GM19099 (cell line): ENCODE data around the gene LPIN2.

Source experiments
- POLR2A ChIP-seq: IDR thresholded peaks from 3 replicates; pipeline ENCODE4 v1.6.1; 2011; ENCODE audit warnings: low read depth; ENCODE audit not compliant: insufficient read length; ENCODE audit errors: extremely low read depth

LPIN2 gene

GRCh38 chr18:3025544-3025943 is 12.6 kb upstream of the LPIN2 start:
- no peak for TF ChIP-seq POLR2A

GRCh38 chr18:3016585-3017297 is 3.8 kb upstream of the LPIN2 start:
- TF ChIP-seq POLR2A, result no peak

GRCh38 chr18:3015851-3016250 is 2.9 kb upstream of the LPIN2 start:
- no peak for TF ChIP-seq POLR2A

GRCh38 chr18:3015204-3015592 is 2.3 kb upstream of the LPIN2 start:
- no peak for TF ChIP-seq POLR2A

- TF ChIP-seq POLR2A, result no peak
Measured at GRCh38 chr18:3014503-3015203, 1.7 kb upstream of the LPIN2 start.

- no peak for TF ChIP-seq POLR2A
Measured at GRCh38 chr18:3012136-3013023, 564 bp downstream of the LPIN2 start.

- no peak for TF ChIP-seq POLR2A
Measured at GRCh38 chr18:3010086-3010485, 2.9 kb downstream of the LPIN2 start.

GRCh38 chr18:3008541-3008940 is 4.4 kb downstream of the LPIN2 start:
- TF ChIP-seq POLR2A, result no peak

GRCh38 chr18:3007491-3007890 is 5.5 kb downstream of the LPIN2 start:
- no peak for TF ChIP-seq POLR2A

- TF ChIP-seq POLR2A, result no peak
Measured at GRCh38 chr18:3005462-3005861, 7.5 kb downstream of the LPIN2 start.

GRCh38 chr18:3002732-3003131 is 10.2 kb downstream of the LPIN2 start:
- no peak for TF ChIP-seq POLR2A

- no peak for TF ChIP-seq POLR2A
Measured at GRCh38 chr18:2998644-2999043, 14.3 kb downstream of the LPIN2 start.

GRCh38 chr18:2997846-2998564 is 14.9 kb downstream of the LPIN2 start:
- no peak for TF ChIP-seq POLR2A

GRCh38 chr18:2997429-2997828 is 15.5 kb downstream of the LPIN2 start:
- TF ChIP-seq POLR2A, result no peak
